MCF 10A (cell line): ENCODE results near the gene ZNF786. TPM values are rescaled to one million over a fixed set of nuclear protein-coding genes. Genes with fewer than 3 reads are reported as not detected.

ENCODE experiments used
- BruUV-seq: library from RNA; stranded (reverse); fragments of 400-500 nt; replicated peaks from 2 replicates; lab custom pipeline; 2021; lab: Mats Ljungman, UMichigan
- CTCF ChIA-PET: fragments of 300-600 bp; sonication (Branson Sonifier 250); formaldehyde crosslinking; extraction: SDS; loops from one replicate; lab custom pipeline; 2021; ENCODE audit warnings: antibody characterized with exemption, inconsistent platforms; lab: Yijun Ruan, JAX
- POLR2A ChIA-PET: fragments of 300-600, 350-650 bp; sonication (Branson Sonifier 250); formaldehyde crosslinking; extraction: SDS; loops from one replicate; lab custom pipeline; 2020; ENCODE audit warnings: antibody characterized with exemption, inconsistent platforms; lab: Yijun Ruan, JAX
- DNase-seq: peaks from one replicate; pipeline ENCODE4 v3.0.0-alpha.2; 2018; ENCODE audit not compliant: unreplicated experiment
- H3K27ac Mint-ChIP-seq: one replicate; pipeline ENCODE4 v1.8.0; 2022; ENCODE audit warnings: mild to moderate bottlenecking, low read depth, mixed read lengths; ENCODE audit not compliant: unreplicated experiment
- H3K27me3 Mint-ChIP-seq: one replicate; pipeline ENCODE4 v1.8.0; 2022; ENCODE audit warnings: mixed read lengths; ENCODE audit not compliant: insufficient read depth, unreplicated experiment
- H3K36me3 Mint-ChIP-seq: one replicate; pipeline ENCODE4 v1.8.0; 2022; ENCODE audit warnings: mild to moderate bottlenecking, moderate library complexity, mixed read lengths; ENCODE audit not compliant: insufficient read depth, unreplicated experiment
- H3K4me1 Mint-ChIP-seq: one replicate; pipeline ENCODE4 v1.8.0; 2022; ENCODE audit warnings: mixed read lengths; ENCODE audit not compliant: insufficient read depth, unreplicated experiment
- H3K4me3 Mint-ChIP-seq: one replicate; pipeline ENCODE4 v1.8.0; 2022; ENCODE audit warnings: mild to moderate bottlenecking, moderate library complexity, mixed read lengths; ENCODE audit not compliant: unreplicated experiment
- H3K9me3 Mint-ChIP-seq: one replicate; pipeline ENCODE4 v1.8.0; 2022; ENCODE audit warnings: mixed read lengths; ENCODE audit not compliant: unreplicated experiment
- intact Hi-C: fragments of 100-400 bp; cut with micrococcal nuclease; formaldehyde crosslinking; loops from 2 replicates; pipeline ENCODE4 v1.14.1; 2022
- total RNA-seq: library from RNA; stranded (reverse); gene quantifications from 2 replicates; pipeline ENCODE4 v1.2.3, GENCODE V29; 2022
- TF ChIP-seq, protein P1 (sequence below): fragments of 200-600 bp; IDR thresholded peaks from one replicate; pipeline ENCODE4 v1.8.0; 2022; ENCODE audit warnings: antibody characterized with exemption, mild to moderate bottlenecking; ENCODE audit not compliant: unreplicated experiment

The ZNF786 gene
- total RNA-seq, 1 experiment from 2014 or later = 5.6 TPM

DNA sequence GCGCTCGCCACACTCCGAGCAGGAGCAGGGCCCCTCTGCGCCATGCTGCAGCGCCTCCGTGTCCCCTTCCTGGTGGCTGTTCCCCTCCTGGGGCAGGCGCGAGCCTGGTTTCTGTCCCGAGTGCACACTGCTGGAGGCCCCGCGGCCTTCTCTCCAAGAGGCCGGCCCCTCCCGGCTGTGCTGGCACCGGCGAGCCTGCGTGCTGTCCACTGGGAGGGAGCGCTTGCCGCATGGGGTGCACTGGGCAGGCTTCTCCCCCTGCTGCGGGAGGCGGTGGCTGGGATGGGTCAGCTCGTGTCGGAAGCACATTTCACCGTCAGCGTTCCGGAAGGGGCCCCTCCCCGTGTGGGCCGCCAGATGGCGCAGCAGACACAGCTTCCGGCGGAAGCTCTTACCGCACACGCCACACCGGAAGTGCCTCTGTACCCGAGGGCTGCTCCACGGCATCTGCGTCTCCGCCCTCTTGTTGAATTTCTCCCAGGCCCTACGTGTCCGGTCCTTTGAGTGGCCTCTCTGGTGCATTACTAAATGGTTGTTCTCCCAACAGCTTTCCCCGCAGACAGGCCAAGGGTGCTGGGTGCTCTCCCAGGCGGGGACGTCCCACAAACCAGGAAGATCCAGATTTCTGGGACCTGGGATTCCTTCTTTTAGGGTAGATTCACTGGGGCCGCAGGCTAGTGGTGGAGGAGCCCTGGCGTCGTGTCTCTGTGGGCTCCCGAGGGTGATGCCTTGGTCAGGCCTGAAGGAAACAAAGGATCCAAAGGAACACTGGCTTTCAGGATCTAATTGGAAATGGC, 18.7 kb downstream of the ZNF786 start:
- Mint-ChIP-seq H3K27ac (no peak overlapping the region), H3K36me3 (peaks cover 40% of the 10 kb centered on the region), H3K27me3 (no peaks in the 10 kb centered on the region), H3K9me3 (no peaks in the 10 kb centered on the region), H3K4me1 (peaks cover 6% of the 10 kb centered on the region), H3K4me3 (no peak overlapping the region)
- no peak for DNase-seq
- ChIA-PET POLR2A (interaction anchor here (1.7 kb wide), 1 partner anchor 13 kb away, joined by 4 read pairs; no protein-coding TSS in a partner anchor), CTCF (interaction anchor here (0.7 to 1.1 kb wide), 2 partner anchors 19 to 1939 kb away, joined by 3 to 4 read pairs; no protein-coding TSS in a partner anchor)
- BruUV-seq = no TSS peak
- intact Hi-C loops = no loop called here
- TF ChIP-seq, protein P1, sequence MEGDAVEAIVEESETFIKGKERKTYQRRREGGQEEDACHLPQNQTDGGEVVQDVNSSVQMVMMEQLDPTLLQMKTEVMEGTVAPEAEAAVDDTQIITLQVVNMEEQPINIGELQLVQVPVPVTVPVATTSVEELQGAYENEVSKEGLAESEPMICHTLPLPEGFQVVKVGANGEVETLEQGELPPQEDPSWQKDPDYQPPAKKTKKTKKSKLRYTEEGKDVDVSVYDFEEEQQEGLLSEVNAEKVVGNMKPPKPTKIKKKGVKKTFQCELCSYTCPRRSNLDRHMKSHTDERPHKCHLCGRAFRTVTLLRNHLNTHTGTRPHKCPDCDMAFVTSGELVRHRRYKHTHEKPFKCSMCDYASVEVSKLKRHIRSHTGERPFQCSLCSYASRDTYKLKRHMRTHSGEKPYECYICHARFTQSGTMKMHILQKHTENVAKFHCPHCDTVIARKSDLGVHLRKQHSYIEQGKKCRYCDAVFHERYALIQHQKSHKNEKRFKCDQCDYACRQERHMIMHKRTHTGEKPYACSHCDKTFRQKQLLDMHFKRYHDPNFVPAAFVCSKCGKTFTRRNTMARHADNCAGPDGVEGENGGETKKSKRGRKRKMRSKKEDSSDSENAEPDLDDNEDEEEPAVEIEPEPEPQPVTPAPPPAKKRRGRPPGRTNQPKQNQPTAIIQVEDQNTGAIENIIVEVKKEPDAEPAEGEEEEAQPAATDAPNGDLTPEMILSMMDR = no peak

- H3K9me3 Mint-ChIP-seq = no peaks in the 10 kb centered on the region
- no peak overlapping the region for H3K4me3 Mint-ChIP-seq
- ChIA-PET CTCF (interaction anchor here (1.1 to 1.5 kb wide), 2 partner anchors 20 to 55 kb away, joined by 3 to 5 read pairs; partner anchors contain the start of gene ZNF425), POLR2A (no interaction called here)
- BruUV-seq = no TSS peak
- H3K27me3 Mint-ChIP-seq = no peaks in the 10 kb centered on the region
- intact Hi-C loops = no loop called here
- TF ChIP-seq, protein P1 = no peak
- no peak for DNase-seq
- peaks cover 40% of the 10 kb centered on the region for H3K36me3 Mint-ChIP-seq
- H3K4me1 Mint-ChIP-seq = peaks cover 6% of the 10 kb centered on the region
- no peak overlapping the region for H3K27ac Mint-ChIP-seq
Measured at GRCh38 chr7:149071182-149071635, 19.3 kb downstream of the ZNF786 start.

DNA sequence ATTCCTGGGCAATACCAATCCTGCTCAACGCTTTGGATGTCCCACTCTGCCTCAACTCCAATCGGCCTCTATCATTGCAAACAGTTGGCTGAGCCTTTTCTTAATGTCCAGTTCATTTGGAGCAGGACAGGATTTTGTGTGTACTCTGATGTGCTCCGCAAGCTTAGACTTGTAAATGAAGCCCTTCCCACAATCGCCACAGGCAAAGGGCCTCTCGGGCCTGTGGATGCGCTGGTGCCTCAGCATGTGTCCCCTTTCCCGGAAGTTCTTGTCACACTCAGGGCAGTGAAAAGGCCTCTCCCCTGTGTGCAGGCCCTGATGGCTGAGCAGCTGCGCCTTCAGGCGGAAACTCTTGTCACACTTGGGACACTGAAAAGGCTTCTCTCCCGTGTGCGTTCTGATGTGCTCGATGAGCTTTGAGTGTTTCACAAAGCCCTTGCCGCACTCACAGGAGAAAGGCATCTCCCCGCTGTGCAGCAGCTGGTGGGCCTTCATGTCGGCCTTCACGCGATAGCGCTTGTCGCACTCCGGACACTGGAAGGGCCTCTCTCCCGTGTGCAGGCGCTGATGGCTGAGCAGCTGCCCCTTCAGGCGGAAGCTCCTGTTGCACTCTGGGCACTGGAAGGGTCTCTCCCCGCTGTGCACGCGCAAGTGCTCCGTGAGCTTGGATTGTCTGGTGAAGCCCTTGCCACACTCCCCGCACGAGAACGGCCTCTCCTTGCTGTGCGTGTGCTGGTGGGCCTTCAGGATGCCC, 20.0 kb downstream of the ZNF786 start:
- Mint-ChIP-seq H3K27me3 (no peaks in the 10 kb centered on the region), H3K36me3 (peaks cover 46% of the 10 kb centered on the region), H3K9me3 (no peaks in the 10 kb centered on the region), H3K4me3 (no peak overlapping the region), H3K27ac (no peak overlapping the region), H3K4me1 (peaks cover 6% of the 10 kb centered on the region)
- CTCF ChIA-PET = interaction anchor here (0.6 to 1.5 kb wide), 3 partner anchors 20 to 56 kb away, joined by 3 to 5 read pairs (median 3); partner anchors contain the start of gene ZNF425
- BruUV-seq = no TSS peak
- no peak for DNase-seq
- intact Hi-C loops = no loop called here
- POLR2A ChIA-PET = no interaction called here
- TF ChIP-seq, protein P1 = no peak

DNA sequence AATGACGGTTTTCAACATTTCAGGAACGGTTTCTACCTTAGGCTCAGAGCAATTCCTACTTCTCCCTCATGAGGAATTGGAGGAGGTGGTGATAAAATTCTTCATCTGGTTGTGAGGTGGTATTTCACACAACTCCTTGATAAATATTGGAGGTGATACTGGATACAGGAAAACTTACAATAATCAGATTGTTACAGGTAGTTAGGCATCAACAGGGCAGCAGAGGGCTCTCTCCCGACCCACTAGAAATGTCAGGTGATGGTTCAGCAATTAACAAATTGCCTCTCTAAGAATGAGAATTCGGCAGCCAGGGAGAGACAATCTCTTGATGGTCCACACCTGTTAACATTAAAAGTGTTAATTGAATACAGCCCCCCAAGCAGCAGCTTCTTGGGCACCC, 22.6 kb downstream of the ZNF786 start:
- no peak overlapping the region for H3K27ac Mint-ChIP-seq
- intact Hi-C loops = loop anchor here (5.0 kb wide), 1 partner anchor 81 kb away; no protein-coding TSS in a partner anchor
- CTCF ChIA-PET = interaction anchor here (0.6 to 1.5 kb wide), 6 partner anchors 18 to 165 kb away, joined by 3 to 5 read pairs (median 4); no protein-coding TSS in a partner anchor
- peak; percentile 20 for DNase-seq
- H3K4me3 Mint-ChIP-seq = no peak overlapping the region
- BruUV-seq = no TSS peak
- no peaks in the 10 kb centered on the region for H3K9me3 Mint-ChIP-seq
- POLR2A ChIA-PET = no interaction called here
- TF ChIP-seq, protein P1 = no peak
- no peaks in the 10 kb centered on the region for H3K27me3 Mint-ChIP-seq
- H3K36me3 Mint-ChIP-seq = peaks cover 41% of the 10 kb centered on the region
- no peaks in the 10 kb centered on the region for H3K4me1 Mint-ChIP-seq
